Inflammatory macrophage treated with lipopolysaccharide for 4 hours (primary cell): ENCODE measurements around the gene ABHD5.
"Not testable (repeated sequence)": the region's sequence is repeated elsewhere in the genome, so short reads cannot be mapped to it uniquely, and the experiment has no call there.

ENCODE experiments used
- DNase-seq: peaks from one replicate; pipeline ENCODE4 v3.0.0-alpha.2; 2020

ABHD5 gene

GRCh38 chr3:43690400-43691119 lies at the start of gene ABHD5:
Gene ABHD5, plus strand, starts transcription at chr3:43690938. Its CDS starts 55 bp downstream, at chr3:43690993.
- DNase-seq: peak; percentile 97

GRCh38 chr3:43641306-43642114 lies 49.2 kb upstream of the ABHD5 start:
- peak; percentile 77 for DNase-seq

- DNase-seq: no peak
Observed at GRCh38 chr3:43644443-43644842, 46.3 kb upstream of the ABHD5 start.

- DNase-seq: no peak
Observed at GRCh38 chr3:43647331-43648166, 43.2 kb upstream of the ABHD5 start.

- DNase-seq: no peak
Observed at GRCh38 chr3:43648957-43649356, 41.8 kb upstream of the ABHD5 start.

GRCh38 chr3:43649365-43649968 lies 41.3 kb upstream of the ABHD5 start:
- DNase-seq: no peak

GRCh38 chr3:43650345-43650744 lies 40.4 kb upstream of the ABHD5 start:
- no peak for DNase-seq

GRCh38 chr3:43656390-43656789 lies 34.3 kb upstream of the ABHD5 start:
- DNase-seq: not testable (repeated sequence)

- DNase-seq: no peak
Observed at GRCh38 chr3:43659250-43659880, 31.4 kb upstream of the ABHD5 start.

GRCh38 chr3:43661376-43661775 lies 29.4 kb upstream of the ABHD5 start:
- DNase-seq: not testable (repeated sequence)

GRCh38 chr3:43665011-43665410 lies 25.7 kb upstream of the ABHD5 start:
- not testable (repeated sequence) for DNase-seq

GRCh38 chr3:43670635-43671522 lies 19.9 kb upstream of the ABHD5 start:
- DNase-seq: no peak

- DNase-seq: no peak
Observed at GRCh38 chr3:43674345-43675085, 16.2 kb upstream of the ABHD5 start.

GRCh38 chr3:43675593-43675992 lies 15.1 kb upstream of the ABHD5 start:
- no peak for DNase-seq

GRCh38 chr3:43676441-43676840 lies 14.3 kb upstream of the ABHD5 start:
- DNase-seq: peak; percentile 38

- not testable (repeated sequence) for DNase-seq
Observed at GRCh38 chr3:43678375-43678774, 12.4 kb upstream of the ABHD5 start.

GRCh38 chr3:43678887-43679449 lies 11.8 kb upstream of the ABHD5 start:
- DNase-seq: not testable (repeated sequence)

- not testable (repeated sequence) for DNase-seq
Observed at GRCh38 chr3:43680857-43681256, 9.9 kb upstream of the ABHD5 start.

GRCh38 chr3:43684944-43685343 lies 5.8 kb upstream of the ABHD5 start:
- no peak for DNase-seq

GRCh38 chr3:43685921-43686320 lies 4.8 kb upstream of the ABHD5 start:
- DNase-seq: no peak
